G401.6 (cell line): ENCODE measurements around the gene FOXJ2.
A peak's percentile ranks its signal among the peaks of the same experiment; 100 is the strongest.
"Not testable (repeated sequence)": the region's sequence is repeated elsewhere in the genome, so short reads cannot be mapped to it uniquely, and the experiment has no call there.

Experiments used
- FAIRE-seq: peaks from 2 replicates; lab custom pipeline; 2012; peaks lifted over from hg19 to GRCh38; lab: Jason Lieb, UNC

FOXJ2 gene

GRCh38 chr12:8065991-8066594 is 33.6 kb downstream of the FOXJ2 start, which contains the start of gene C3AR1:
Gene C3AR1, minus strand, starts transcription at chr12:8066359. Its CDS starts 6,174 bp downstream, at chr12:8060185.
- no peak for FAIRE-seq

GRCh38 chr12:8069582-8069981 is 37.1 kb downstream of the FOXJ2 start:
- FAIRE-seq, result no peak

- not testable (repeated sequence) for FAIRE-seq
These were observed 39.3 kb downstream of the FOXJ2 start for GRCh38 chr12:8071820-8072219.

- no peak for FAIRE-seq
These were observed 43.4 kb downstream of the FOXJ2 start for GRCh38 chr12:8075935-8076334.

- FAIRE-seq, result no peak
These were observed 43.9 kb downstream of the FOXJ2 start for GRCh38 chr12:8076366-8076765.

- no peak for FAIRE-seq
These were observed 44.7 kb downstream of the FOXJ2 start for GRCh38 chr12:8077207-8077606.

- FAIRE-seq, result peak; percentile 57
These were observed 45.9 kb downstream of the FOXJ2 start for GRCh38 chr12:8078398-8078797.

- FAIRE-seq, result no peak
These were observed 46.4 kb downstream of the FOXJ2 start for GRCh38 chr12:8078916-8079315.

- no peak for FAIRE-seq
These were observed 47.6 kb downstream of the FOXJ2 start for GRCh38 chr12:8080120-8080519.

- no peak for FAIRE-seq
These were observed 48.9 kb downstream of the FOXJ2 start for GRCh38 chr12:8081251-8081920.

GRCh38 chr12:8082808-8083100 is 50.2 kb downstream of the FOXJ2 start:
- FAIRE-seq, result no peak

- FAIRE-seq, result not testable (repeated sequence)
These were observed 51.8 kb downstream of the FOXJ2 start for GRCh38 chr12:8084351-8084750.

- no peak for FAIRE-seq
These were observed 55.1 kb downstream of the FOXJ2 start for GRCh38 chr12:8087666-8088065.

GRCh38 chr12:8088574-8088973 is 56.1 kb downstream of the FOXJ2 start:
- FAIRE-seq, result no peak

- FAIRE-seq, result not testable (repeated sequence)
These were observed 56.8 kb downstream of the FOXJ2 start for GRCh38 chr12:8089277-8089676.

- no peak for FAIRE-seq
These were observed 57.2 kb downstream of the FOXJ2 start for GRCh38 chr12:8089716-8090115.

GRCh38 chr12:8093291-8093690 is 60.8 kb downstream of the FOXJ2 start:
- no peak for FAIRE-seq

- FAIRE-seq, result no peak
These were observed 63.9 kb downstream of the FOXJ2 start for GRCh38 chr12:8096281-8096915.

- no peak for FAIRE-seq
These were observed 66.7 kb downstream of the FOXJ2 start for GRCh38 chr12:8099235-8099634.
